ENCODE measurements around the gene SOHLH1.
"Not testable (repeated sequence)": the region's sequence is repeated elsewhere in the genome, so short reads cannot be mapped to it uniquely, and the experiment has no call there.

SOHLH1 gene

GRCh38 chr9:135676891-135677290, 22.4 kb downstream of the SOHLH1 start:
- DNase-seq, result no peak

- DNase-seq, result no peak
These were observed 24.3 kb downstream of the SOHLH1 start for GRCh38 chr9:135674977-135675376.

GRCh38 chr9:135673941-135674340, 25.3 kb downstream of the SOHLH1 start:
- DNase-seq, result no peak

DNA sequence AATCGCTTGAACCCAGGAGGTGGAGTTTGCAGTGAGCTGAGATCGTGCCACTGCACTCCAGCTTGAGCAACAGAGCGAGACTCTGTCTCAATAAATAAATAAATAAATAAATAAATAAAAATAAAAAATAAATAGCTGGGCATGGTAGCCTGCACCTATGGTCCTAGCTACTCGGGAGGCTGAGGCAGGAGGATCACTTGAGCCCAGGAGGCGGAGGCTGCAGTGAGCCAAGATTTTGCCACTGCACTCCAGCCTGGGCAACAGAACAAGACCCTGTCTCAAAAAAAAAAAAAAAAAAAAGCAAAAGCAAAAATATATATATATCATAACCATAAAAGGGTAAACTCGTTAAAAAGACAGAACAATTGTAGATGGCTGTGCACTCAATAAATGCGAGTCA, 26.5 kb downstream of the SOHLH1 start:
- not testable (repeated sequence) for DNase-seq

DNA sequence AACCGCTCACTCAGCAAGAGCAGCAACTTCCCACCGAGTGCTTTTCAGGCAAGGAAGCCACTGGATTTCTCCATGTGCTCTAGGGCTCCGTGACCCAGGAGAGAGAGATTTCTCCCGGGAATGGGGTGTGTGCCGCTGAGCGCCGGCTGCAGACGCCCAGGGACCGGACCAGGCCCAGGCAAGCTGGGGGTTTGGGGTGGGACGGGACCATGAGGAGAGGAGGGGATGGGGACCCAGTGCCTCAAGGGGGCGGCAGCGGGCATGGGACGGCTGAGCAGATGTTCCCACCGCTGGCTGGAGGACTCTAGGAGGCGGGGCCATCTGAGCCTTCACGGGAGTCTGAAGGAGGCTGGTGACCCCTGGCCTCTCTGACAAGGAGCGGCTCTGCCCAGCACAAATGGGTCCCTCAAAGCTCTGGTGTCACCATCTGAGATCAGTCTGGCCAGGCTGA, 27.7 kb downstream of the SOHLH1 start:
- DNase-seq, result no peak

DNA sequence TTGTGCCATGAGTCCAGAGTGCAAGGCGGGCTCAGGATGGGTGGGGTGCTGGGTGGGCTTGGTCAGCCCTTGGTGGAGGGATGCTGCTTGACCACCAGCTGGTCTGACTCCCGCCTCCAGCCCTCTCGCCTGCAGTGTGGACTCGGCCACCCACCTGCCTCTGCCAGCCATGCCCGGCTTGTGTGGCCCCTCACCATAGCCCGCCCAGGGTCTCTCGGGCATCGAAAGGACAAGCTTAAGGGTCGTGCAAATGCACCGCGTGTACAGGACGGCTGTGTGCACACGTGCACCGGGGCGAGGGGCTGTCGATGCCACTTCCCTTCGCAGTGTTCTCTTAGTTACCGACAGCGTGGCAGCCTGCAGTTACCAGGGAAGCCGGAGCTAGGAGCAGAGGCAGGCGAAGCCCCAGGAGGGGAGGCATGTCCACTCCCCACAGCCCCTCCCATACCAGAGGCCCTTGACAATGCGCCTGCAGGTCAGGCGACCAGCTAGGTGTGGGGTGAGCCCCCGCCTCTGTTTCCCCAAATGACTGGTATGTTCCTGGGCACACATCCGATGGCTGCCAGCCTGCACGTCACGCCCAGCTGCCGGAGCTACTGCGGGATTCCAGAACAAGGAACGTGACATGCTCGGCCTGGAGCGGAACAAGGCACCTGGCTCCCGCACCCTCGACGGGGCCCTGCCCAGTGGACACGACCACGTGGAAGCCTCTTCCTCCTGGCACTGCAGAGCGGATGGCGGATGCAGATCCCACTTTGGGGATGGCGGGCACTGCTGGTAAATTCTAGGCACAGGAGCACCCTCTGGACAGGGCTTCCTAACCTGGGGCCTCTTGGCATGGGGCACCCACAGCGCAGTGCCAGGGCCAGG, 28.3 kb downstream of the SOHLH1 start:
- no peak for DNase-seq

- no peak for DNase-seq
These were observed 29.5 kb downstream of the SOHLH1 start for GRCh38 chr9:135669616-135670285.

DNA sequence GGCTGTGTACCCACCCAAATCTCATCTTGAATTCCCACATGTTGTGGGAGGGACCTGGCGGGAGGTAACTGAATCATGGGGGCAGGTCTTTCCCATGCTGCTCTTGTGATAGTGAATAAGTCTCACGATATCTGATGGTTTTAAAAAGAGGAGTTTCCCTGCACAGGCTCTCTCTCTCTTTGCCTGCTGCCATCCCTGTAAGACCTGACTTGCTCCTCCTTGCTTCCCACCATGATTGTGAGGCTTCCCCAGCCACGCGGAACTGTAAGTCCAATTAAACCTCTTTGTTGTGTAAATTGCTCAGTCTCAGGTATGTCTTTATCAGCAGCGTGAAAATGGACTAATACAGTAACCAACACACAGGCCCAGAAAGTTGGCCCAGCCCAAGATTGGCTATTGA, 30.3 kb downstream of the SOHLH1 start:
- not testable (repeated sequence) for DNase-seq

- DNase-seq, result no peak
These were observed 31.7 kb downstream of the SOHLH1 start for GRCh38 chr9:135667463-135668001.

GRCh38 chr9:135666534-135667462, 32.5 kb downstream of the SOHLH1 start:
- DNase-seq, result no peak

GRCh38 chr9:135665795-135666189, 33.5 kb downstream of the SOHLH1 start:
- DNase-seq, result no peak

- no peak for DNase-seq
These were observed 34.2 kb downstream of the SOHLH1 start for GRCh38 chr9:135664801-135665794.

- no peak for DNase-seq
These were observed 35.0 kb downstream of the SOHLH1 start for GRCh38 chr9:135664266-135664665.

- DNase-seq, result no peak
These were observed 35.4 kb downstream of the SOHLH1 start for GRCh38 chr9:135663857-135664256.

DNA sequence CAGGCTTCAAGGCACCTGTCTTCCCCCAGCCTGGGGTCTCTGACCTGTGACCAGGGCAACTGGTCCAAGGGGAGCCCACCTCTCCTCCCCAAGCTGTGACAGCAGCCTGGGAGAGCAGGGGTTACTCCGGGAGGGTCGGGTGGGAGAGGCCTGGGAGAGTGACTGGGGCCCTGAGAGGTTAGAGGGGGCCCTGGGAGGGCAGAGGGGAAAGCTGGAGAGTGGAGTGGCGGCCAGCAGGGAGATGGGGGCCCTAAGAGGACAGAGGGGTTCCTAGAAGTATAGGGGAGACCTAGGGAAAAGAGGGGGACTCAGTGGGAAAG, 35.9 kb downstream of the SOHLH1 start:
- DNase-seq, result no peak

DNA sequence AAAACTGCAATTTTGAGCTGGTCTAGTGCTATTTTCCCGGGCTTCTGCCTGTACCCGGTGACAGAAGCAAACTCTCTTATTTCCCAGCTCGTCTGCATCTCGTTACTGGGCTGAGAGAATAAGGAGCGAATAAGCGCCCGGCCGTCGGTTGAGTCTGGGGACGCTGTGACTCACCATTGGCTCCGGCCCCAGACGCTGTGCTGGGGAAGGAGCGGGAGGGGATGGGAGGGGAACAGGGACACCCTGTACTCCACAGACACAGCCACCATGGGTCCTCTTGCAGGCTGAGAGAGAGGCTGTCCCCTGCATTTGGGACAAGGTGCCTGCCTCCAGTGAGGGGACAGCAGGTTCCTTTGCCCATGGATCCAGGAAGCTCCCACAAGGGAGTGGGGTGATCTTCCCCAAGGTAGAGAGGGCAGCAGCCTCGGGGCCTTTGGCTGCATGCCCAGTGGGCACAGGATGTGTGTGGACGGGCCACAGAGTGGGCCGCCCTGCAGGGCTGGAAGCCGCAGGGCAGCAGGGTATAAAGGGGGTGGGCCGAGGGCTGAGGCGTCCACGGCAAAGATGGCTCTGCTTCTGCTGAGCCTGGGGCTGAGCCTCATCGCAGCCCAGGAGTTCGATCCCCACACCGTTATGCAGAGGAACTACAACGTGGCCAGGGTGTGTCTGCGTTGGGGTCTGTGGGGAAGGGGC, 36.4 kb downstream of the SOHLH1 start, which contains the start of gene LCN9:
LCN9 (plus strand) TSS at position 552 of the 693 bp plus-strand sequence; CDS start at position 565, 13 bp downstream.
- DNase-seq, result no peak

DNA sequence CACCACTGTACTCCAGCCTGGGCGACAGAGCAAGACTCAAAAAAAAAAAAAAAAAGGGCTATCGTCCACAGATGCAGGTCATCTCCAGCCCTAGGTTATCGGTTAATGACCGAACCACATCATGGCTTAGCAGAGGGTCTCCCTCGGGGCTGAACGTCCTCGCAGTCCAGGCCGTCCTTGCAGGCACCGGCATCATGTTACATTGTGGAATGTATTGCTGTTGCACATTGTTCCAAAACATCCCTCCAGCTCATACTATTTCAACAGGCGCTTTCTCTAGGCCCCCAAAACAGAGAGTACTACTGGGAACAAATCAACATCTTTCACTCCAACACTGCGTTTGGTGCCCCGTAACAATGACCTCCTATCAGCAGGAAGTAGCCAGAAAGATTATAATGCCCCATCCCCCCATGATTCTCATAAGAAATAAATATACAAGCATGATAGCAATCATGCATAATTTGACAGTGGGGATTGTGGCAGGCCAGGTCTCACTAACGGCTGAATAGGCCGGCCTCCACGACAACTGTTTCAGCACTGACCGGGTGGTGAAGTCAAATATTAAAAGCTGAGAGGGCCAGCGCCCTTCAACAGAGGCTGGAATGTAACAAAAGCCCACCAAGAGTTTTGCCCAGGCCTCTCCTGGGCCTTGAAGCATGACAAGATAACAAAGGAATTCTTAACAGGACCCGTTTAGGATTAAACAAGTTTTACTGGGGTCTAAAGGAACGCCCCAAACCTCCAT, 37.3 kb downstream of the SOHLH1 start:
- DNase-seq, result no peak

GRCh38 chr9:135660407-135660806, 38.9 kb downstream of the SOHLH1 start:
- no peak for DNase-seq

GRCh38 chr9:135659252-135659651, 40.0 kb downstream of the SOHLH1 start:
- DNase-seq, result no peak

DNA sequence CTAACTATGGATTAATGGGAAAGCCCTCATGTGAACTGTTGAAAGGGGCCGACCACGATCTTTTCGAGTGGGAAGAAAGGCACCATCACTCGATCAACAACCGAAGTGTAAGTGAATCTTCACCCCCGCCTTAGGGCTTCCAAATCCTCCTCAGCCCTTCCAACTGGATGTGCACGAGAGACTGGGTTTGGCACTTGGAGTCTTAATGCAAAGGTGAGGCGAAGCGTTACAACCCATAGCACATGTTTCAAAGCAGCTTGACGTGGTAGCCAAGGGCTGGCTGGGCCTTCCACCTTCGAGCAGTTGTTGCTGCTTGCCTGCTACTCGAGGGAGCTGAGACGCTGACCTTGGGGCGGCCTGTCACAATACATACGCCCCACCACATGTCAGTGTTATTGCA, 41.9 kb downstream of the SOHLH1 start:
- no peak for DNase-seq

Measured in NCI-H1417 treated with DMSO at 0.1 percent for 48 hours (cell line).